Mesenchymal stem cell (in vitro differentiated cells and primary cell): ENCODE measurements around the gene FBXL2.

Source experiments
- DNase-seq: peaks from one replicate; pipeline ENCODE4 v3.0.0-alpha.2; 2013
- H2AFZ ChIP-seq: one replicate; pipeline ENCODE4 v1.6.1; 2013; ENCODE audit warnings: low read depth, mild to moderate bottlenecking, control low read depth, inconsistent platforms, low read length, moderate library complexity
- H2AK5ac ChIP-seq: 2 replicates; pipeline ENCODE4 v1.6.1; 2013; ENCODE audit warnings: low read length, moderate library complexity, mild to moderate bottlenecking, inconsistent platforms; ENCODE audit not compliant: severe bottlenecking
- H2BK120ac ChIP-seq: one replicate; pipeline ENCODE4 v1.6.1; 2013; ENCODE audit warnings: low read depth, mild to moderate bottlenecking, inconsistent platforms, low read length, moderate library complexity
- H2BK12ac ChIP-seq, 2 experiments: one replicate each; pipeline ENCODE4 v1.6.1; 2013; ENCODE audit warnings: inconsistent platforms in 2 of 2, low read length in 2 of 2, mild to moderate bottlenecking in 2 of 2, moderate library complexity in 2 of 2, control low read depth in 1 of 2
- H2BK15ac ChIP-seq: one replicate; pipeline ENCODE4 v1.6.1; 2013; ENCODE audit warnings: mild to moderate bottlenecking, low read depth, inconsistent platforms; ENCODE audit not compliant: poor library complexity, severe bottlenecking
- H2BK5ac ChIP-seq: 2 replicates; pipeline ENCODE4 v1.6.1; 2013; ENCODE audit warnings: low read depth, mild to moderate bottlenecking, low read length, control low read depth, inconsistent platforms; ENCODE audit not compliant: poor library complexity, severe bottlenecking
- H3K14ac ChIP-seq, 2 experiments: one replicate each; pipeline ENCODE4 v1.6.1; 2013; ENCODE audit warnings: inconsistent platforms in 2 of 2, low read length in 2 of 2, control low read depth in 1 of 2, mild to moderate bottlenecking in 1 of 2, moderate library complexity in 1 of 2
- H3K18ac ChIP-seq, 2 experiments: one replicate each; pipeline ENCODE4 v1.6.1; 2013; ENCODE audit warnings: inconsistent platforms in 2 of 2, low read length in 2 of 2, control low read depth in 1 of 2, low read depth in 1 of 2, mild to moderate bottlenecking in 1 of 2
- H3K23ac ChIP-seq, 2 experiments: one replicate each; pipeline ENCODE4 v1.6.1; 2013; ENCODE audit warnings: inconsistent platforms in 2 of 2, low read length in 2 of 2, mild to moderate bottlenecking in 2 of 2, moderate library complexity in 2 of 2, control low read depth in 1 of 2
- H3K27ac ChIP-seq: 2 replicates; pipeline ENCODE4 v1.5.1; 2013; ENCODE audit warnings: mild to moderate bottlenecking, moderate library complexity, low read length, control low read depth, inconsistent platforms; ENCODE audit not compliant: poor library complexity, severe bottlenecking
- H3K27me3 ChIP-seq, 2 experiments: 2 replicates each; pipeline versions ENCODE4 v1.6.1 to v1.7.0; 2013; ENCODE audit warnings: low read length in 2 of 2, mild to moderate bottlenecking in 2 of 2, moderate library complexity in 2 of 2, control low read depth in 1 of 2, inconsistent platforms in 1 of 2; ENCODE audit not compliant: control insufficient read depth in 1 of 2, insufficient read depth in 1 of 2
- H3K36me3 ChIP-seq, 2 experiments: 2 replicates each; pipeline versions ENCODE4 v1.6.1 to v1.7.0; 2013; ENCODE audit warnings: low read length in 2 of 2, control low read depth in 1 of 2, inconsistent platforms in 1 of 2, low read depth in 1 of 2, mild to moderate bottlenecking in 1 of 2; ENCODE audit not compliant: insufficient read depth in 2 of 2, control insufficient read depth in 1 of 2
- H3K4ac ChIP-seq, 2 experiments: one replicate each; pipeline ENCODE4 v1.6.1; 2013; ENCODE audit warnings: inconsistent platforms in 2 of 2, low read length in 2 of 2, mild to moderate bottlenecking in 2 of 2, moderate library complexity in 2 of 2, control low read depth in 1 of 2, low read depth in 1 of 2
- H3K4me1 ChIP-seq: 2 replicates; pipeline ENCODE4 v1.6.1; 2013; ENCODE audit warnings: low read depth, low read length, control low read depth; ENCODE audit not compliant: control insufficient read depth, insufficient read depth
- H3K4me2 ChIP-seq: 2 replicates; pipeline ENCODE4 v1.6.1; 2013; ENCODE audit warnings: low read length, mild to moderate bottlenecking, inconsistent platforms; ENCODE audit not compliant: poor library complexity, severe bottlenecking
- H3K4me3 ChIP-seq, 2 experiments: 2 replicates each; pipeline versions ENCODE4 v1.5.1 to v1.7.0; 2013; ENCODE audit warnings: low read length in 2 of 2, mild to moderate bottlenecking in 2 of 2, control low read depth in 1 of 2, low read depth in 1 of 2; ENCODE audit not compliant: insufficient read depth in 1 of 2
- H3K79me1 ChIP-seq: replicated peaks from 2 replicates; pipeline ENCODE4 v1.6.1; 2013; ENCODE audit warnings: mild to moderate bottlenecking, control low read depth, low read length, inconsistent platforms; ENCODE audit not compliant: poor library complexity, severe bottlenecking
- H3K9ac ChIP-seq: 2 replicates; pipeline ENCODE4 v1.7.0; 2013; ENCODE audit warnings: mild to moderate bottlenecking, low read length, moderate library complexity
- H3K9me3 ChIP-seq: 2 replicates; pipeline ENCODE4 v1.7.0; 2013; ENCODE audit warnings: mild to moderate bottlenecking, low read length; ENCODE audit not compliant: control insufficient read depth
- H4K8ac ChIP-seq: one replicate; pipeline ENCODE4 v1.6.1; 2013; ENCODE audit warnings: inconsistent platforms, mild to moderate bottlenecking, low read length, moderate library complexity
- H4K91ac ChIP-seq: one replicate; pipeline ENCODE4 v1.6.1; 2013; ENCODE audit warnings: mild to moderate bottlenecking, low read length, inconsistent platforms
- WGBS: methylation state at CpG from one replicate; pipeline ENCODE4 v1.1.7; 2013; ENCODE audit warnings: mixed read lengths; 5-methylcytosine and 5-hydroxymethylcytosine counted together

FBXL2 gene

GRCh38 chr3:33392144-33392543 is 114.9 kb downstream of the FBXL2 start:
- Histone ChIP-seq H3K79me1 (peaks cover 11% of the 10 kb centered on the region), H3K36me3 (peaks cover 23 to 77% of the 10 kb centered on the region in 2 experiments), H2BK15ac (no peak overlapping the region), H3K14ac (no peak overlapping the region), H3K4me1 (peaks cover 8% of the 10 kb centered on the region), H3K4ac (no peak overlapping the region), H3K9ac (peak overlapping the region; percentile 12), H3K27ac (peak overlapping the region; percentile 52), H3K9me3 (no peaks in the 10 kb centered on the region), H2BK12ac (no peak overlapping the region), H3K18ac (no peak overlapping the region), H2AK5ac (no peak overlapping the region), H3K4me3 (no peak overlapping the region), H4K91ac (no peak overlapping the region), H2BK5ac (no peak overlapping the region), H2AFZ (no peak overlapping the region), H4K8ac (no peak overlapping the region), H3K4me2 (no peak overlapping the region), H2BK120ac (no peak overlapping the region), H3K23ac (no peak overlapping the region), H3K27me3 (no peaks in the 10 kb centered on the region)
- no peak for DNase-seq
- WGBS, result 98% methylated on average over 4 of the region's 4 CpGs

GRCh38 chr3:33392703-33393125 is 115.5 kb downstream of the FBXL2 start:
- peak; percentile 59 for DNase-seq
- H3K36me3 ChIP-seq, result peaks cover 19 to 78% of the 10 kb centered on the region in 2 experiments
- no peak overlapping the region for H2AFZ ChIP-seq
- WGBS, result 49% methylated on average over 2 of the region's 4 CpGs
- no peak overlapping the region for H4K8ac ChIP-seq
- peaks cover 8% of the 10 kb centered on the region for H3K4me1 ChIP-seq
- H3K27me3 ChIP-seq, result no peaks in the 10 kb centered on the region
- no peak overlapping the region for H2BK12ac ChIP-seq
- no peak overlapping the region for H3K23ac ChIP-seq
- peaks cover 13% of the 10 kb centered on the region for H3K79me1 ChIP-seq
- H2BK15ac ChIP-seq, result no peak overlapping the region
- H3K18ac ChIP-seq, result peak overlapping the region in 1 of 2 experiments; percentile 56
- no peaks in the 10 kb centered on the region for H3K9me3 ChIP-seq
- no peak overlapping the region for H3K14ac ChIP-seq
- no peak overlapping the region for H2BK5ac ChIP-seq
- peak overlapping the region; percentile 52 for H3K27ac ChIP-seq
- H3K4ac ChIP-seq, result no peak overlapping the region
- no peak overlapping the region for H2AK5ac ChIP-seq
- no peak overlapping the region for H3K4me3 ChIP-seq
- H3K9ac ChIP-seq, result peak overlapping the region; percentile 53
- H3K4me2 ChIP-seq, result no peak overlapping the region
- no peak overlapping the region for H4K91ac ChIP-seq
- H2BK120ac ChIP-seq, result no peak overlapping the region

- H3K23ac ChIP-seq, result no peak overlapping the region
- H2BK12ac ChIP-seq, result no peak overlapping the region
- peaks cover 15% of the 10 kb centered on the region for H3K79me1 ChIP-seq
- H3K27me3 ChIP-seq, result no peaks in the 10 kb centered on the region
- H4K91ac ChIP-seq, result no peak overlapping the region
- H3K36me3 ChIP-seq, result peaks cover 25 to 81% of the 10 kb centered on the region in 2 experiments
- no peak overlapping the region for H2BK5ac ChIP-seq
- H3K9ac ChIP-seq, result no peak overlapping the region
- no peak overlapping the region for H2AFZ ChIP-seq
- no peak overlapping the region for H2BK15ac ChIP-seq
- H3K4me3 ChIP-seq, result no peak overlapping the region
- no peak overlapping the region for H2AK5ac ChIP-seq
- H3K4ac ChIP-seq, result no peak overlapping the region
- WGBS, result 82% methylated on average over 1 of the region's 1 CpG
- H3K27ac ChIP-seq, result no peak overlapping the region
- H3K14ac ChIP-seq, result no peak overlapping the region
- no peak overlapping the region for H4K8ac ChIP-seq
- no peak overlapping the region for H3K18ac ChIP-seq
- DNase-seq, result peak; percentile 19
- no peaks in the 10 kb centered on the region for H3K9me3 ChIP-seq
- no peak overlapping the region for H3K4me2 ChIP-seq
- peaks cover 8% of the 10 kb centered on the region for H3K4me1 ChIP-seq
- no peak overlapping the region for H2BK120ac ChIP-seq
Observed at GRCh38 chr3:33394403-33395054, 117.3 kb downstream of the FBXL2 start.

- no peak overlapping the region for H3K9ac ChIP-seq
- H2AFZ ChIP-seq, result no peak overlapping the region
- H3K23ac ChIP-seq, result no peak overlapping the region
- H3K27ac ChIP-seq, result peak overlapping the region; percentile 2
- no peak overlapping the region for H3K4ac ChIP-seq
- 97% methylated on average over 7 of the region's 7 CpGs for WGBS
- no peak for DNase-seq
- H3K14ac ChIP-seq, result no peak overlapping the region
- H3K4me2 ChIP-seq, result no peak overlapping the region
- no peaks in the 10 kb centered on the region for H3K9me3 ChIP-seq
- no peaks in the 10 kb centered on the region for H3K27me3 ChIP-seq
- no peak overlapping the region for H2BK120ac ChIP-seq
- H3K4me3 ChIP-seq, result no peak overlapping the region
- H3K36me3 ChIP-seq, result peaks cover 21 to 81% of the 10 kb centered on the region in 2 experiments
- H3K4me1 ChIP-seq, result peaks cover 8% of the 10 kb centered on the region
- peak overlapping the region; percentile 5 for H4K8ac ChIP-seq
- H2AK5ac ChIP-seq, result no peak overlapping the region
- no peak overlapping the region for H2BK15ac ChIP-seq
- peaks cover 14% of the 10 kb centered on the region for H3K79me1 ChIP-seq
- H2BK5ac ChIP-seq, result no peak overlapping the region
- peak overlapping the region; percentile 43 for H4K91ac ChIP-seq
- H3K18ac ChIP-seq, result no peak overlapping the region
- H2BK12ac ChIP-seq, result no peak overlapping the region
Observed at GRCh38 chr3:33395900-33396299, 118.7 kb downstream of the FBXL2 start.
